K562 (cell line): ENCODE measurements around the gene LTA4H. TPM values are rescaled to one million over a fixed set of nuclear protein-coding genes. Genes with fewer than 3 reads are reported as not detected.

ENCODE experiments used
- ATAC-seq: fragments of 200-7000 bp; cut with Tn5 transposase; 3 replicates; pipeline ENCODE4 v1.9.1; 2020; ENCODE audit warnings: moderate library complexity
- BruUV-seq: library from RNA; stranded (reverse); fragments of 400-500 nt; replicated peaks from 2 replicates; lab custom pipeline; 2021; lab: Mats Ljungman, UMichigan
- CTCF ChIA-PET: fragments of 300-600 bp; formaldehyde crosslinking; extraction: SDS; loops from one replicate; lab custom pipeline; 2021; ENCODE audit warnings: low intra/inter-chr PET ratio; lab: Yijun Ruan, JAX
- POLR2A ChIA-PET: fragments of 300-600, 350-650 bp; sonication (Branson Sonifier 250); formaldehyde crosslinking; extraction: SDS; loops from one replicate; lab custom pipeline; 2021; ENCODE audit warnings: antibody characterized with exemption, inconsistent platforms; lab: Yijun Ruan, JAX
- DNase-seq, 4 experiments: peaks; one replicate each; pipeline versions ENCODE4 v3.0.0 to v3.0.0-alpha.2; 2011 to 2018; ENCODE audit warnings: low spot score in 3 of 4, mixed read lengths in 3 of 4; ENCODE audit errors: extremely low read depth in 1 of 4
- FAIRE-seq: peaks from 2 replicates; lab custom pipeline; 2011; peaks lifted over from hg19 to GRCh38; lab: Jason Lieb, UNC
- H2AFZ ChIP-seq: 2 replicates; pipeline ENCODE4 v1.6.0; 2011; ENCODE audit warnings: low read depth, low read length, control low read depth, inconsistent platforms
- H3K27ac ChIP-seq: fragments of 200-600 bp; 3 replicates; pipeline ENCODE4 v1.8.0; 2011; ENCODE audit warnings: low read depth, mild to moderate bottlenecking, control low read depth, inconsistent platforms, low read length, moderate library complexity, mixed read lengths; ENCODE audit errors: extremely low read depth
- H3K27me3 ChIP-seq, 2 experiments: fragments of 300-600 bp in 1 of 2; 2 replicates in 1 of 2; 3 replicates in 1 of 2; pipeline versions ENCODE4 v1.6.0 to v1.8.0; 2011; ENCODE audit warnings: inconsistent platforms in 2 of 2, low read length in 2 of 2, mild to moderate bottlenecking in 1 of 2, mixed read lengths in 1 of 2, moderate library complexity in 1 of 2; ENCODE audit not compliant: control insufficient read depth in 2 of 2, insufficient read depth in 2 of 2
- H3K36me3 ChIP-seq: fragments of 300-600 bp; 3 replicates; pipeline ENCODE4 v1.8.0; 2011; ENCODE audit warnings: mild to moderate bottlenecking, low read length, inconsistent platforms; ENCODE audit not compliant: control insufficient read depth, insufficient read depth
- H3K4me1 ChIP-seq, 2 experiments: fragments of 200-600 bp in 1 of 2; replicated peaks in 1 of 2; 2 replicates in 1 of 2; 3 replicates in 1 of 2; pipeline versions ENCODE4 v1.5.1 to v1.8.0; 2011; ENCODE audit warnings: inconsistent platforms in 2 of 2, low read length in 2 of 2, mild to moderate bottlenecking in 1 of 2, mixed read lengths in 1 of 2, moderate library complexity in 1 of 2; ENCODE audit not compliant: control insufficient read depth in 2 of 2, insufficient read depth in 2 of 2
- H3K4me2 ChIP-seq: 2 replicates; pipeline ENCODE4 v1.6.1; 2011; ENCODE audit warnings: low read length, control low read depth, inconsistent platforms, mixed read lengths; ENCODE audit not compliant: insufficient read depth
- H3K4me3 ChIP-seq: fragments of 200-600 bp; sonication (generic), shearing (Covaris generic); 2 replicates; pipeline ENCODE4 v1.5.1; 2016; ENCODE audit warnings: control low read depth, inconsistent platforms
- H3K79me2 ChIP-seq: fragments of 200-600 bp; 3 replicates; pipeline ENCODE4 v1.8.0; 2011; ENCODE audit warnings: low read length, inconsistent platforms; ENCODE audit not compliant: control insufficient read depth, insufficient read depth
- H3K9ac ChIP-seq, 2 experiments: 2 replicates each; pipeline versions ENCODE4 v1.6.0 to v1.6.1; 2011; ENCODE audit warnings: low read depth in 2 of 2, low read length in 2 of 2, control low read depth in 1 of 2, inconsistent platforms in 1 of 2, mild to moderate bottlenecking in 1 of 2, mixed read lengths in 1 of 2; ENCODE audit not compliant: insufficient read depth in 1 of 2
- H3K9me1 ChIP-seq: one replicate; pipeline ENCODE4 v1.6.0; 2011; ENCODE audit warnings: inconsistent platforms, mild to moderate bottlenecking, low read length, moderate library complexity; ENCODE audit not compliant: control insufficient read depth, insufficient read depth
- H3K9me3 ChIP-seq: replicated peaks from 2 replicates; pipeline ENCODE4 v1.5.1; 2011; ENCODE audit warnings: low read depth, low read length, inconsistent platforms; ENCODE audit not compliant: control insufficient read depth, insufficient read depth
- H4K20me1 ChIP-seq: replicated peaks from 2 replicates; pipeline ENCODE4 v1.6.1; 2011; ENCODE audit warnings: low read length, inconsistent platforms, mixed read lengths; ENCODE audit not compliant: control insufficient read depth, insufficient read depth
- ATF7 ChIP-seq: fragments of 450-650 bp; IDR thresholded peaks from 2 replicates; pipeline ENCODE4 v1.7.1; 2014; ENCODE audit warnings: mild to moderate bottlenecking, moderate library complexity
- GATA2 ChIP-seq: sonication (generic); formaldehyde crosslinking; IDR thresholded peaks from 2 replicates; pipeline ENCODE4 v1.4.0; 2020; ENCODE audit warnings: mild to moderate bottlenecking, missing genetic modification reagents
- ZNF165 ChIP-seq: fragments of 250-450 bp; sonication (Bioruptor Pico); IDR thresholded peaks from 2 replicates; pipeline ENCODE4 v1.4.0; 2020; ENCODE audit warnings: borderline replicate concordance
- ZNF23 ChIP-seq: fragments of 250-450 bp; sonication (Bioruptor Pico); IDR thresholded peaks from 2 replicates; pipeline ENCODE4 v1.4.0; 2020; ENCODE audit warnings: mild to moderate bottlenecking
- ZNF778 ChIP-seq: fragments of 450-650 bp; formaldehyde crosslinking; IDR thresholded peaks from 2 replicates; pipeline ENCODE4 v1.4.0; 2020; ENCODE audit warnings: mild to moderate bottlenecking, moderate library complexity
- ZNF79 ChIP-seq: fragments of 250-450 bp; sonication (Bioruptor Pico); IDR thresholded peaks from 2 replicates; pipeline ENCODE4 v1.4.0; 2020; ENCODE audit warnings: low read depth, mild to moderate bottlenecking, moderate library complexity
- WGBS: fragments of 100-300 bp; shearing (Covaris generic); methylation state at CpG from one replicate; pipeline ENCODE4 v1.1.6; 2016; ENCODE audit warnings: low coverage, mixed read lengths; ENCODE audit not compliant: insufficient coverage; ENCODE audit errors: missing lambda C conversion rate; 5-methylcytosine and 5-hydroxymethylcytosine counted together
- in situ Hi-C: fragments of 300-500 bp; cut with MboI; formaldehyde crosslinking; loops from 4 replicates; pipeline ENCODE4 v1.15.0; 2018; ENCODE audit warnings: inconsistent platforms, mixed read lengths
- intact Hi-C: fragments of 100-400 bp; cut with micrococcal nuclease; formaldehyde crosslinking; loops from 2 replicates; pipeline ENCODE4 v1.14.2; 2022
- polyA plus RNA-seq, 8 experiments: library from polyadenylated mRNA; depleted of rRNA in 4 of 8; stranded (reverse) in 5 of 8; unstranded in 3 of 8; fragments of >200 nt; fragmentation: Nextera tagmentation in 2 of 8; fragmentation: Illumina TruSeq in 1 of 8; extraction: Ambion mirVana in 2 of 8; extraction: Trizol in 1 of 8; gene quantifications; 2 replicates each; pipeline versions ENCODE4 v1.2.1 to v1.2.3, GENCODE V29; 2011 to 2014; ENCODE audit warnings: inconsistent platforms in 1 of 8, missing spikeins in 1 of 8
- total RNA-seq, 7 experiments: library from RNA; depleted of rRNA in 6 of 7; stranded (reverse); fragments of >200 nt in 6 of 7; fragmentation: Illumina TruSeq in 2 of 7; extraction: Trizol in 2 of 7; gene quantifications; 2 replicates each; pipeline versions ENCODE4 v1.2.1 to v1.2.3, GENCODE V29; 2011 to 2021; ENCODE audit warnings: low replicate concordance in 1 of 7

The LTA4H gene
- total and polyA plus RNA-seq, 9 of the 15 experiments (the other 6 are each of a cell fraction or from before 2014, with no cell fraction given) = 25.2 to 58.1 (median 40.5) TPM

DNA sequence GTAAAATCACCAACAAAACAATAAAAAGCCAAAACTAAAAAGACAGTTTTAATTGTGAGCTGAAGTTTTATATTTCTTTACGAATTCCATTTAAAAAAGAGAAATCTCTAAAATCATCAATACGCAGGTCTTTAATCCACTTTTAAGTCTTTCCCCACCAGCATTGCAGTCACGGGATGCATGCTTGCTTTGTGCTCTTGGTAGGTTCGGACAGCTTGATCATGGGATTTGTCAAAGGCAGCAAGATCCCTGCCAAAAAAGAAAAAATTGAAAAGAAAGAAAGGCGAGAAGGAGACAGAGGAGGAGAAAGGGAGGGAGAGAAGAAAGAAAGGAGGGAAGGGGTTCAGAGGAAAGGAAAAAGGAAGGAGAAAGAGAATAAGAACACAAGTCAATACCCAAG is 34.5 kb downstream of the LTA4H start:
- POLR2A ChIA-PET = interaction anchor here (0.7 kb wide), 1 partner anchor 20 kb away, joined by 3 read pairs; no protein-coding TSS in a partner anchor

DNA sequence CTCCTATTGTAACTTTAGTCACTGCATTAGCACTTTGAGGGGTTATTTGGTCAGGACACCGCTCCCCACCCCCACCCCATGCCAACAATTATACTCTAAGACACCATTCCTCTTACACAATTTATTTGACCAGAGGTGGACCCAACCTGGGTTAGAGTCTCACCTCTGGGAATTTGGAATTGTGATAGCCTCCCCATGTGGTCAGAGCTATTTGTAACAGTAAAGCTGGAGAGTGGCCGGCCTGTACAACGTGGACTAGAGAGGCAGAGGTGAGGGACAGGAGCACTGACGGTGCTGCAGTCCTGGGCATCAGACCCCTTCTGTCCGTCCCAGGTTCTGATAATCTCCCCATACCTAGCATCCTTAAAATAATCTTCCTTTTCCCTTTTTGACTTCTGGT is 35.9 kb downstream of the LTA4H start:
- Histone ChIP-seq H3K9me3 (no peaks in the 10 kb centered on the region), H3K4me2 (no peak overlapping the region), H3K36me3 (0 out of 3 replicates have a peak, but pooled peaks cover 2% of the 10 kb centered on the region), H3K79me2 (no peaks in the 10 kb centered on the region), H3K9ac (no peak overlapping the region)
- no peak for TF ChIP-seq GATA2 (CRISPR knock-in tag)
- TF ChIP-seq ZNF165 (CRISPR knock-in tag) = no peak
- TF ChIP-seq ZNF778 (CRISPR knock-in tag) = no peak
- TF ChIP-seq, all 486 proteins: peak for 0
- FAIRE-seq (no peak), DNase-seq (no peak), ATAC-seq (no peak)
- Histone ChIP-seq H3K27ac (no peak overlapping the region), H4K20me1 (no peaks in the 10 kb centered on the region), H3K4me1 (peaks cover 0 to 5% of the 10 kb centered on the region in 2 experiments; a peak in 1 of 5 replicates), H3K4me3 (no peak overlapping the region), H3K27me3 (peaks cover 0 to 11% of the 10 kb centered on the region in 2 experiments; a peak in 3 of 5 replicates), H2AFZ (no peak overlapping the region), H3K9me1 (no peaks in the 10 kb centered on the region)
- ChIA-PET POLR2A (interaction anchor here (0.7 to 1.7 kb wide), 3 partner anchors 9 to 214 kb away, joined by 3 to 4 read pairs (median 3); no protein-coding TSS in a partner anchor), CTCF (interaction anchor here (0.6 kb wide), 1 partner anchor 986 kb away, joined by 3 read pairs; no protein-coding TSS in a partner anchor)
- 16% methylated on average over 5 of the region's 5 CpGs for WGBS
- BruUV-seq = no TSS peak
- intact Hi-C loops = loop anchor here (2.0 to 10.0 kb wide), 3 partner anchors 177 to 417 kb away; no protein-coding TSS in a partner anchor
- in situ Hi-C loops = no loop called here

More for the DNA sequence above, 34.5 kb downstream of the LTA4H start:
- Histone ChIP-seq H3K4me2 (no peak overlapping the region), H3K79me2 (no peaks in the 10 kb centered on the region), H3K4me1 (no peaks in the 10 kb centered on the region), H3K36me3 (0 out of 3 replicates have a peak, but pooled peaks cover 2% of the 10 kb centered on the region), H3K9me1 (no peaks in the 10 kb centered on the region), H3K27me3 (peaks cover 0 to 3% of the 10 kb centered on the region in 2 experiments; a peak in 2 of 5 replicates), H3K9ac (no peak overlapping the region), H4K20me1 (no peaks in the 10 kb centered on the region), H3K4me3 (no peak overlapping the region), H3K9me3 (no peaks in the 10 kb centered on the region), H3K27ac (no peak overlapping the region), H2AFZ (no peak overlapping the region)
- CTCF ChIA-PET = no interaction called here
- DNase-seq (no peak), FAIRE-seq (no peak), ATAC-seq (no peak)
- intact Hi-C loops = no loop called here
- TF ChIP-seq ATF7 = no peak
- TF ChIP-seq ZNF23 (CRISPR knock-in tag) = no peak
- no peak for TF ChIP-seq ZNF79 (CRISPR knock-in tag)
- BruUV-seq = no TSS peak
- in situ Hi-C loops = no loop called here
- WGBS = 50% methylated on average over 5 of the region's 5 CpGs
